C4-2B (cell line): ENCODE results near the gene TYROBP.

Experiments used
- CTCF ChIP-seq: fragments of 450-650 bp; conservative IDR thresholded peaks from 2 replicates; pipeline ENCODE4 v1.5.1; 2017; ENCODE audit warnings: mild to moderate bottlenecking
- ZFX ChIP-seq: fragments of 450-650 bp; IDR thresholded peaks from 2 replicates; pipeline ENCODE4 v1.6.1; 2017

DNA sequence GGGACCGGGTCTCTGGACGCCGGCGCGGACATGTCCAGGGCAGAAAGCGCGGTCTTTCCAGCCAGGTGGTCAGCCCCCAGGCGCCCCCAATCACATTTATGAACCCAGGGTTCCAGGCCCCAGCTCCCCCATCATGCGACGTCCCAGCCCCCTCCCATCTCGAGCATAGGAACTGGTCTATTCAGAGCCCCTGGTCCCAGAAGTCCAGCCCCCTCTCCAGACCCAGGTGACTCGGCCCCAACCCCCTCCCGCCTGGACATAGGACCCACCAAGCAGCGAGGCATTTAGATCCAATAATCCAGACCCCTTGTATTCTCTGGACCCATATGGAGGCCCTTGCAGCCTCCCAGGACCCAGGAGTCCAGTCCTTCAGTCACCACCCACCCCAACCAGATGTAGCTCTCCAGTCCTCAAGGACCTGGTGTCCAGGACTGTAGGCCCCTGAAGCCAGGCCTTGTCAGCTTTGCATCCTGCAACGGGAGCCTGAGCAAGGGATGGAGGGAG, 39.2 kb downstream of the TYROBP start:
- no peak for TF ChIP-seq CTCF
- TF ChIP-seq ZFX = no peak
